Mucosa of stomach (tissue), 1 donor: ENCODE results near the gene ANXA5.

Source experiments
- H3K27me3 ChIP-seq: one replicate; pipeline ENCODE4 v1.7.0; 2013; ENCODE audit warnings: mild to moderate bottlenecking, low read length; ENCODE audit not compliant: control insufficient read depth, insufficient read depth
- H3K36me3 ChIP-seq: one replicate; pipeline ENCODE4 v1.7.0; 2013; ENCODE audit warnings: low read length; ENCODE audit not compliant: control insufficient read depth, insufficient read depth
- H3K4me1 ChIP-seq: one replicate; pipeline ENCODE4 v1.7.0; 2013; ENCODE audit warnings: mild to moderate bottlenecking, low read length; ENCODE audit not compliant: control insufficient read depth, insufficient read depth
- H3K4me3 ChIP-seq: one replicate; pipeline ENCODE4 v1.7.0; 2013; ENCODE audit warnings: low read length
- H3K9ac ChIP-seq: one replicate; pipeline ENCODE4 v1.7.0; 2013; ENCODE audit warnings: mild to moderate bottlenecking, low read length, moderate library complexity
- H3K9me3 ChIP-seq: one replicate; pipeline ENCODE4 v1.7.0; 2013; ENCODE audit warnings: mild to moderate bottlenecking, low read length, moderate library complexity; ENCODE audit not compliant: control insufficient read depth
- donor health status: Pancreatic carcinoma.

ANXA5 gene

DNA sequence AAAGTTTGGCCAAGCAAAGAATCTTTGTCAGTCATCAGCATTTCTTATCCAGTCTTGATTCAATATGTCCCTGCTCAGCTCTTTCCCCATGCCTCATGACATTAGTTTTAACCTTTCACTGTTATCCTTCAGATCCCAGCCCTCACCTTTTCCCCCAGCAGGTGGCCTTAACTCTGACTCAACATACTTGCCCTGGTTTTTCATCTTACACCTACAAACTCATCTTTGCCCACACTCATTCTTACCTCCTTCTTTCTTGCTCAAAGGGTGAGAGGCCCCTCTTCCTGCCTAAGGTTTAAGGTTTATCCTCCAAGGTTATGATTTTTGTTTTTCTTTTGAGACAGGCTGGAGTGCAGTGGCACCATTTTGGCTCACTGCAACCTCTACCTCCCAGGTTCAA is 10.6 kb upstream of the ANXA5 start:
- no peaks in the 10 kb centered on the region for H3K9me3 ChIP-seq
- no peaks in the 10 kb centered on the region for H3K36me3 ChIP-seq
- peaks cover 4% of the 10 kb centered on the region for H3K4me1 ChIP-seq
- H3K4me3 ChIP-seq, result no peak overlapping the region
- H3K27me3 ChIP-seq, result no peaks in the 10 kb centered on the region
- no peak overlapping the region for H3K9ac ChIP-seq

DNA sequence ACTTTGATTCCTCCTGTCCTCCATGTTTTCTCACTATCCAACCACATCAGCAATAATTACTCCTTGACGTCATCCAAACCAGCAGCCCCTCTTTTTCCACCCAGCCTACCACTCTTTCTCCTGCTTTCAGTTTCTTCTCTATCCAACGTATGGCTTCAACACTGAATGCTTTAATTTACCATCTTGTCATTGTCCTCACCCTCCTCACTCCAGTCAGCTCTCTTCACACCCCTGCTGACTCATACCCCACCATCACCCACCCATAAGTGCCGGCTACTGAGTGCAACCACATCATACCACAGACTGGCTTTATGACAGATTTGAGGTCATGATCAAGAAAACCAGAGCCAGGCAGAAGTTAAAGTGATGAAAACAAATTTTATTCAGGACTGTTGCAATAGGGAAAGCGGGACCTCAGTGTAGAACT is 9.8 kb upstream of the ANXA5 start:
- Histone ChIP-seq H3K9ac (no peak overlapping the region), H3K4me3 (no peak overlapping the region), H3K27me3 (no peaks in the 10 kb centered on the region), H3K9me3 (no peaks in the 10 kb centered on the region), H3K4me1 (no peaks in the 10 kb centered on the region), H3K36me3 (no peaks in the 10 kb centered on the region)

DNA sequence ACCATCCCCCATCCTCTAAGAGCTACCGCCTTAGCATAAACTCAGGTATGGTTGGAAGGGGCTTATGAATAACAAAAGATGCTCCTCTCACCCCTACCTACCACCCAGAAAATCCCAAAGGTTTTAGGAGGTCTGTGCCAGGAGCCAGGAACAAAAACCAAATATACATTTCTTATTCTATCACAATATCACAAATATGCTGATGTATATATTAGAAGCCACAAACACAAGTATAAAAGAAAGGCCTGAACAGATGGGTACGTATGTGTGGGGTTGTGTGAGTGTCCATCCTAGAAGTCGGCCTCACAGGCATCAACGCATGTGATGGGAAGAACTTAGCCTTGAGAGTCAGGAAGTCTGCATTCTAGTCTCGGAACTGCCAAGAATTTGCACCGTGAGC is 8.7 kb upstream of the ANXA5 start:
- H3K36me3 ChIP-seq, result no peaks in the 10 kb centered on the region
- no peak overlapping the region for H3K9ac ChIP-seq
- H3K9me3 ChIP-seq, result no peaks in the 10 kb centered on the region
- H3K4me3 ChIP-seq, result no peak overlapping the region
- H3K27me3 ChIP-seq, result no peaks in the 10 kb centered on the region
- no peaks in the 10 kb centered on the region for H3K4me1 ChIP-seq

DNA sequence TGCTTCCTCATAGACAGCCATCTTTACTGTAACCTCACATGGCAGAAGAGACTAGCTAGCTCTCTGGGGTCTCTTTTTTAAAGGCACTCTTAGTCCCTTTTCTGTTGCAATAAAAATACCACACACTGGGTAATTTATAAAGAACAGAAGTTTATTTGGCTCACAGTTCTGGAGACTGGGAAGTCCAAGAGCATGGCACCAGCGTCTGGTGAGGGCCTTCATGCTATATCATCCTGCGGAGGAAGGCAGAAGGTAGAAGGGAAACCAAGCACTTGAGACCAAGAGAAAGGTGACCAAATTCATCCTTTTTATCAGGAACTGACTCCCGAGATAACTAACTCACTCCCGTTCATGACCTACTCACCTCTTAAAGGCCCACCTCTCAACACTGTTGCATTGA is 5.4 kb upstream of the ANXA5 start:
- Histone ChIP-seq H3K9me3 (no peaks in the 10 kb centered on the region), H3K4me1 (no peaks in the 10 kb centered on the region), H3K4me3 (no peak overlapping the region), H3K36me3 (no peaks in the 10 kb centered on the region), H3K9ac (no peak overlapping the region), H3K27me3 (peaks cover 9% of the 10 kb centered on the region)

DNA sequence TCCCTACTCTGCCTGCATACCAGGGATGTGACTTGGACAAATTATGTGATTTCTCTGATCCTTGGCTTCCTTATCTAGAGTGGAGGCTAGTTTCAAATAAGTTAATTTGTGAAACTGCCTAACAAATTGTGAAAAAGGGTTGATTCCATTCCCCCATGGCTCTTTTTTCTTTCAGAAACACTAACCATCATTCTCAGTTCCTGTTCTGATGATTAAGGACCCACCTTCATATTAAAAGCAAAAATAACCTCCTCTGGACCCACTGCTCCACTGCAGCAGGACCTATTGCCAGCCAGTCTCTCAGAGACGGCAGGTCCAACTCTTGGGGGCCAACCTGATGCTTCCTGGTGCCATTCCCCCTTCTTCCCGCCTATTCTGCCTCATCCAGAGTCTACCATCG is 4.5 kb upstream of the ANXA5 start:
- Histone ChIP-seq H3K9ac (no peak overlapping the region), H3K4me3 (no peak overlapping the region), H3K4me1 (no peaks in the 10 kb centered on the region), H3K36me3 (no peaks in the 10 kb centered on the region), H3K27me3 (peaks cover 15% of the 10 kb centered on the region), H3K9me3 (no peaks in the 10 kb centered on the region)

DNA sequence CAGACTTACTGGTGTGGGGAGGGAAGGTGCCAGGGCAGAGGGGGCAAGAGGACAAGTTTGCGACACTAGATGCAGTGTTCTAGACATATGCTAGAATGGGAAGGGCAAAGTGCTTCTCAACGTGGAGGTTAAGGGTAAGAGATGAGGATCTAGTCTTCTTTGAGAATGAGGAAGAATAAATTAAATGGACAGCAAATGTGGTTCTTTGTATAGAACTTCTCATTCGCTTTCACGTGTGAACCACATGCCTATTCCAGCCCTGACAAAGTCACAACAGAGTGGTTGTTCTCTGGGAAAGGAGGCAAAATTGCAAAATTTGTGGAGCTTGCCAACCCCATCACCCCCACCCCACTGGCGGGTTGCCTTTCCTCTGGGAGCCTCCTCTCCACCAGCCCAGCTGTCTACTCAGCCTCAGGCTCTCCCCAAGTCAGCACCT is 1.5 kb upstream of the ANXA5 start:
- Histone ChIP-seq H3K9me3 (no peaks in the 10 kb centered on the region), H3K9ac (no peak overlapping the region), H3K4me3 (no peak overlapping the region), H3K27me3 (peaks cover 15% of the 10 kb centered on the region), H3K36me3 (no peaks in the 10 kb centered on the region), H3K4me1 (peaks cover 9% of the 10 kb centered on the region)

DNA sequence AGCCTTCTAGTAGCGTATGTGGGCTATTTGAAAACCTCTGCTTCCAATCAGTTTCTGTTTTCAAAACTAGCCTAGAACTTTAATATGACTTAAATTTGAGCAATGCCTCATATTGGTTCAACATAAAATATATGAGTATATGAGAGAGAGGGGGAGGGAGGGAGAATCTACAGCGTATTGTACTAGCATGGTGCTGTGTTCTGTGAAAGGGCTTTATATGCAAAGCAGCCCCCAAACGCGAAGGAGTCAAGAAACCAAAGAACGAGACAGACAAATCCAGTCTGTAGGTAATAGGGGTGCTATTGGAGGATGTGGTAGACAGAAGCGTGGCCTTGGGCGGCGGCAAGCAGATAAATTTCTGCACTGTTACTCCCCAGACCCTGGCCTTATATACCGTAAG is 784 bp upstream of the ANXA5 start:
- Histone ChIP-seq H3K4me1 (peaks cover 14% of the 10 kb centered on the region), H3K9me3 (no peaks in the 10 kb centered on the region), H3K36me3 (no peaks in the 10 kb centered on the region), H3K9ac (peak overlapping the region; percentile 51), H3K27me3 (peaks cover 15% of the 10 kb centered on the region), H3K4me3 (peak overlapping the region; percentile 1)

DNA sequence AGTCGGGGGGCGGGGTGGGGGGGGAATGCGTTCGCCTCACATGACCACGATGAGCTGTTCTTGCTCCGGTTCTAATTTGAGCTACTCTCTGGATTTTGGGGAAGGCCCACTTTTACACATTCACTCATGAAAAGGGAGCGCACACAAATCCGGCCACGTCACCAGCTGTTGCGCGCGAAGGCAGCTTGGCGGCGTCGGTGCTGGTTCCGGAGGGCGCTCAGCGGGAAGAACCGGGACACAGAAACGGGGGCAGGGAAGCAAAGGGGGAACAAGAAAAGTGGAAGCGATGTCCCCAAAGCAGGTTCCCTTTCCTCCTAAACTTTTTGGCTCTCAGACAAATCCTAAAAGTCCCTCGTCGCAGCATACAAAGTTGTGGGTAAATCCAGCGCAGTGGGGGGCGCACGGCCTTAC is 605 bp downstream of the ANXA5 start:
- peak overlapping the region; percentile 86 for H3K9ac ChIP-seq
- peaks cover 22% of the 10 kb centered on the region for H3K4me1 ChIP-seq
- no peaks in the 10 kb centered on the region for H3K9me3 ChIP-seq
- H3K36me3 ChIP-seq, result no peaks in the 10 kb centered on the region
- peak overlapping the region; percentile 61 for H3K4me3 ChIP-seq
- H3K27me3 ChIP-seq, result peaks cover 21% of the 10 kb centered on the region

DNA sequence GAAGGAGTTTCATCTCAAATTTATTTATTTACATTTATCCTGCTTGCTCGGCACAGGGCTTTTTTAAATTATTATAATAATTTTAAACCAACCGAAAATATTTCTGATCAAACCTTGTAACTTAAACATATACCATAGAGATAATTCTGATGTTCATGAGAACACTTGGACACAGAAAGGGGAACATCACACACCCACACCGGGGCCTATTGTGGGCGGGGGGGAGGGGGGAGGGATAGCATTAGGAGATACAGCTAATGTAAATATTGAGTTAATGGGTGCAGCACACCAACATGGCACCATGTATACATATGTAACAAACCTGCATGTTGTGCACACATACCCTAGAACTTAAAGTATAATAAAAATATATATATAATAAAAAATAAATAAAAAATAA is 2.9 kb downstream of the ANXA5 start:
- H3K9me3 ChIP-seq, result no peaks in the 10 kb centered on the region
- peaks cover 37% of the 10 kb centered on the region for H3K4me1 ChIP-seq
- H3K9ac ChIP-seq, result no peak overlapping the region
- peaks cover 38% of the 10 kb centered on the region for H3K27me3 ChIP-seq
- no peak overlapping the region for H3K4me3 ChIP-seq
- no peaks in the 10 kb centered on the region for H3K36me3 ChIP-seq

DNA sequence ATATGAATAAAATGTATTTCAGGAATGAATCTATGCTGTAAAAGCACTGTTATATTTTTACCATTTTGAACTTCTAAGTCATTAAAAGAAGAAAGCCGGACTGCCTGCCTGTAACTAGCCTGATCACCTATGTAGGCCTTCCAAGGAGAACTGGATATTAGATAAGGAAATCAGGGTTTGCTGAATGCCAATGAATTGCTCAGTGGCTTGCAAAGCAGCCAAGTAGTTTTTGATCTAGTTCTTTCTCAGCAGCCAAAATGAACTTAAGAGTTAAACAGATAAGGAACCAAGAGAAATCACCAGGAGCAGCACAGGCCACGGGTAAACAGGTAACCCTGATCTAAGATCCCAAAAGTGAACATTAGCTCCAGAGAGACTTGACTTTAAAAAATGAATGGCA is 3.3 kb downstream of the ANXA5 start:
- H3K36me3 ChIP-seq, result no peaks in the 10 kb centered on the region
- H3K27me3 ChIP-seq, result peaks cover 43% of the 10 kb centered on the region
- H3K9ac ChIP-seq, result no peak overlapping the region
- no peak overlapping the region for H3K4me3 ChIP-seq
- no peaks in the 10 kb centered on the region for H3K9me3 ChIP-seq
- peaks cover 38% of the 10 kb centered on the region for H3K4me1 ChIP-seq

DNA sequence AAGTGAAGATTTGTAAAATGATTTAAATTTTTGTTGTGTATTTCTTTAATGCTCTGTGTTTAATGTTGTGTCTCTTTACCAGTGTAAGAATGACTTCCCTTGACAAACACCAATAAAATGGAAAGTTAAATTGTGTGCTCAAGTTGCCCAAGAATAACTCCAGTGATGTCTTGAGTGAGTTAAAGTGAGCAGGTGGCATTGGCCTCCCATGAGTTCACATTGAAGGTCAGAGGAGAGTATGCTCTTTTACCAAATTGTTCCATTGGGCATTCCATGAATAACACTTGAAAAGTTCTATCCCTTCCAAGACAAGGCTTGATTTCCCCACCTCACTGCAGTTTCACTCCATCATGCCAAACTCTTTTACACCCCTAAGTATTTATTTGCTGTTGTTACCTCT is 4.5 kb downstream of the ANXA5 start:
- no peaks in the 10 kb centered on the region for H3K9me3 ChIP-seq
- H3K9ac ChIP-seq, result no peak overlapping the region
- H3K4me1 ChIP-seq, result peaks cover 50% of the 10 kb centered on the region
- peaks cover 46% of the 10 kb centered on the region for H3K27me3 ChIP-seq
- H3K4me3 ChIP-seq, result no peak overlapping the region
- no peaks in the 10 kb centered on the region for H3K36me3 ChIP-seq

DNA sequence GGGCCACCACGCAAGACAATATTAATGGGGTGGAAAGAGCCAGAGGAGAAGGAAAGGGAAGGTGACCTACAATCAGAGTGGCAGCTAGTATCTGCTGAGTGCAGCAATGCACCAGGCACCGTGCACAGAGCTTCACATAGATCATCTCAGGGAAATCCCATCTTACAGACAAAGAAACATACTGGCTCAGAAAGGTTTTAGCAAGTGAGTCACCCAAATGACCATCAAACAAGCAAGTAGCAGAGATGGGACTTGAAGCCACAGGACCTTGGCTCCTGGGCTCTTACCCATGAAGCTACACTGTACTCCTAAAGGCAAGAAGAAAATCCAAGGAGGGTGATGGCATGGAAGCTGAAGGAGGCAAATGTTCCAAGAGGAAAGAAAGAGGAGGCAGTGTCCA is 6.8 kb downstream of the ANXA5 start:
- Histone ChIP-seq H3K27me3 (peaks cover 46% of the 10 kb centered on the region), H3K36me3 (no peaks in the 10 kb centered on the region), H3K9me3 (no peaks in the 10 kb centered on the region), H3K4me1 (peaks cover 54% of the 10 kb centered on the region), H3K4me3 (no peak overlapping the region), H3K9ac (peak overlapping the region; percentile 5)

DNA sequence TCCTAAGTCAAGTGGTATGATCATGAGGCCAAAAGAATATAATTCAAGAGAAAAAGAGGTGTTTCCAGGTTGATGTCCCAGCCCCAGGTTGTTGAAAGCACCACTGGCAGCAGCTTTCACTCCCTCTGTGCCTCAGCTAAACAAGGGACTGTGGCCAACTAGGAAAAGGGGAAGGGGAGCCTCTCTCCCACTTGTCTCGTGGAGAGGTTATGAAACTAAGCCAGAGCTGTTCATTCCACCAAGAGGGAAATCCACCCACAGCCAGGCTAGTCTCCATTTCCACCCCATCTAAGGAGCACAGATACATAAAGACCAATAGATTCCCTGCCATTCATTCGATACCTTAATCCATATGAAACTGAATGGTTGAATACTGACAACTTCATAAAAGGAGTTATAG is 8.1 kb downstream of the ANXA5 start:
- Histone ChIP-seq H3K9ac (no peak overlapping the region), H3K36me3 (no peaks in the 10 kb centered on the region), H3K4me1 (peaks cover 54% of the 10 kb centered on the region), H3K4me3 (no peak overlapping the region), H3K9me3 (no peaks in the 10 kb centered on the region), H3K27me3 (peaks cover 46% of the 10 kb centered on the region)
